Right cardiac atrium (tissue), 5 donors: ENCODE measurements around the gene ECT2. TPM values are rescaled to one million over a fixed set of nuclear protein-coding genes. Genes with fewer than 3 reads are reported as not detected.
A peak's percentile ranks its signal among the peaks of the same experiment; 100 is the strongest.
"Not testable (repeated sequence)": the region's sequence is repeated elsewhere in the genome, so short reads cannot be mapped to it uniquely, and the experiment has no call there.

Experiments
- ATAC-seq, 2 donors: fragments of 200-7000 bp; cut with Tn5 transposase; one replicate each; pipeline versions ENCODE4 v1.8.0 to v1.9.1; 2020; ENCODE audit warnings: moderate library complexity in 2 of 2, mild to moderate bottlenecking in 1 of 2
- DNase-seq, 3 donors: peaks; one replicate each; pipeline ENCODE4 v3.0.0-alpha.2; 2020
- H3K27ac ChIP-seq: one replicate; pipeline ENCODE4 v1.5.1; 2013; ENCODE audit warnings: mild to moderate bottlenecking, low read length, control low read depth, moderate library complexity
- H3K27me3 ChIP-seq: one replicate; pipeline ENCODE4 v1.6.1; 2013; ENCODE audit not compliant: control insufficient read depth, insufficient read depth
- H3K4me1 ChIP-seq: one replicate; pipeline ENCODE4 v1.6.1; 2013; ENCODE audit warnings: low read length; ENCODE audit not compliant: control insufficient read depth, insufficient read depth
- H3K4me3 ChIP-seq: one replicate; pipeline ENCODE4 v1.5.1; 2013; ENCODE audit warnings: low read length, control low read depth
- H3K9me3 ChIP-seq: one replicate; pipeline ENCODE4 v1.6.1; 2013; ENCODE audit warnings: low read length; ENCODE audit not compliant: control insufficient read depth
- WGBS: extraction: QIAGEN DNeasy Blood & Tissue Kit; methylation state at CpG from one replicate; pipeline ENCODE4 v1.1.7; 2013; 5-methylcytosine and 5-hydroxymethylcytosine counted together
- intact Hi-C, 4 donors: fragments of 100-400 bp; cut with DNase I; formaldehyde crosslinking; loops; one replicate each; pipeline versions ENCODE4 v1.11.0 to v1.14.0; 2022 to 2023
- polyA plus RNA-seq: library from polyadenylated mRNA; stranded (reverse); fragments of 200-250 nt; gene quantifications from one replicate; pipeline ENCODE4 v1.2.3, GENCODE V29; 2013
- total RNA-seq, 4 donors: library from RNA; stranded (reverse); fragmentation: NEBNext Ultra II Directional; extraction: Animal tissue kit (Norgen Biotek cat#: 25700); gene quantifications; one replicate each; pipeline ENCODE4 v1.2.1, GENCODE V29; 2021
- donor health status: healthy with polysubstance abuse.
- donor health status: DM: no; HTN: yes; CAD: no.
- donor health status: DM: no; HTN: no; CAD: no.
- donor health status: DM: no; HTN: yes; CAD: no; lungs with severe emphysema.
- donor health status: DM: yes; HTN: yes; CAD: no.

ECT2 gene
- total and polyA plus RNA-seq, 5 donors: 1.6 to 5.6 (median 5.2) TPM

- peak; percentile 50 to 75 (median 65) for DNase-seq
Observed at GRCh38 chr3:172856795-172857742, 106.5 kb downstream of the ECT2 start.

GRCh38 chr3:172859041-172859440 is 108.5 kb downstream of the ECT2 start:
- Histone ChIP-seq H3K27me3 (no peaks in the 10 kb centered on the region), H3K4me3 (no peak overlapping the region), H3K27ac (no peak overlapping the region), H3K4me1 (no peaks in the 10 kb centered on the region), H3K9me3 (no peaks in the 10 kb centered on the region)
- intact Hi-C loops: no loop called here
- no peak for DNase-seq
- no peak for ATAC-seq
- 92% methylated on average over 2 of the region's 2 CpGs for WGBS

More at GRCh38 chr3:172856795-172857742, 106.5 kb downstream of the ECT2 start:
- Histone ChIP-seq H3K9me3 (no peaks in the 10 kb centered on the region), H3K27me3 (no peaks in the 10 kb centered on the region), H3K27ac (no peak overlapping the region), H3K4me3 (no peak overlapping the region), H3K4me1 (no peaks in the 10 kb centered on the region)
- 15% methylated on average over 4 of the region's 4 CpGs for WGBS
- intact Hi-C loops: no loop called here
- ATAC-seq: peak; percentile 97 to 99

GRCh38 chr3:172866726-172867350 is 116.3 kb downstream of the ECT2 start:
- not testable (repeated sequence) for ATAC-seq
- 98% methylated on average over 38 of the region's 38 CpGs for WGBS
- DNase-seq: peak in 2 of 3 donors; percentile 45 to 49

DNA sequence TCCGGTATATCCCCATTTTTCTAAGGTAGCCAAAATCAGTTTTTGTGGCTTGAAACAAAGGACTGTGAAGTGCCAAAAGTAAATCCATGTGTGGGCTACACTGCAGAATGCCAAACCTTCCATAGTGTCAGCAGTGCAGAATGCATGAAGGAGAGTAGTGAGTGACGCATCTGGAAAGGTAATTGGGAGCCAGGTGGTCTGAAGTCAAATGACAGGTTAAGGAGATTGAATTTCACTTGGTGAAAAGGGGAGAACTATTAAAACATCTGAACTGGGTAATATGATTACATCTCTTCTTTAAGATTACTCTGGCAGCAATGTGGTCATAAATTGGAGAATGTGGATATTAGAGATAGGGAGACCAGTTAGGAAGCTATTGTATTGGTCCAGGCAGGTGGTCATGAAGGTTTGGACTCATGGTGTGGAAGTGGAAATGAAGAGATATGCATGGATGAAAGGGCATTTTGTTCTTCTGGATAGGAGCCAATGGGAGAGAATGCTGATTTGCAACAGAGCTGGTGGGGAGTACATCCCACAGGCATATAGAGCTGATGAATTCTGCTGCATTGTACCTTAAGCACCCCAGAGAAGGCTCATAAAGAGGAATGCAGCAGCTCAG is 118.2 kb downstream of the ECT2 start:
- ATAC-seq (no peak), DNase-seq (no peak)
- Histone ChIP-seq H3K4me1 (peaks cover 2% of the 10 kb centered on the region), H3K27ac (no peak overlapping the region), H3K9me3 (no peaks in the 10 kb centered on the region), H3K27me3 (no peaks in the 10 kb centered on the region), H3K4me3 (no peak overlapping the region)
- 94% methylated on average over 2 of the region's 2 CpGs for WGBS
- intact Hi-C loops: no loop called here

More at GRCh38 chr3:172866726-172867350, 116.3 kb downstream of the ECT2 start:
- H3K4me1 ChIP-seq, H3K4me3 ChIP-seq, H3K27me3 ChIP-seq, H3K27ac ChIP-seq, H3K9me3 ChIP-seq, intact Hi-C loops: not testable (repeated sequence)

- H3K9me3 ChIP-seq: no peaks in the 10 kb centered on the region
- H3K27me3 ChIP-seq: no peaks in the 10 kb centered on the region
- H3K4me3 ChIP-seq: no peak overlapping the region
- intact Hi-C loops: no loop called here
- peaks cover 2% of the 10 kb centered on the region for H3K4me1 ChIP-seq
- ATAC-seq (peak; percentile 51 to 87), DNase-seq (no peak)
- 36% methylated on average over 3 of the region's 3 CpGs for WGBS
- no peak overlapping the region for H3K27ac ChIP-seq
Observed at GRCh38 chr3:172869368-172869771, 118.8 kb downstream of the ECT2 start.

GRCh38 chr3:172869784-172870518 is 119.4 kb downstream of the ECT2 start:
- intact Hi-C loops: no loop called here
- no peaks in the 10 kb centered on the region for H3K9me3 ChIP-seq
- no peak overlapping the region for H3K27ac ChIP-seq
- no peak overlapping the region for H3K4me3 ChIP-seq
- ATAC-seq: peak; percentile 25 to 76
- peaks cover 2% of the 10 kb centered on the region for H3K4me1 ChIP-seq
- H3K27me3 ChIP-seq: no peaks in the 10 kb centered on the region
- no peak for DNase-seq
- WGBS: 56% methylated on average over 3 of the region's 3 CpGs

Other genes with a start within 250 kb of the ECT2 start
- gene TNFSF10, start 227.3 kb upstream of the ECT2 start, total RNA-seq: 10 to 100 TPM in 3 of 4 donors, 1 to 10 TPM in 1; 9.6 to 23.0 (median 13.3) TPM
- gene TNFSF10, start 227.3 kb upstream of the ECT2 start, polyA plus RNA-seq: 21.2 TPM
- gene NCEH1, start 39.7 kb upstream of the ECT2 start, total RNA-seq: 10 to 100 TPM; 25.4 to 39.4 (median 28.1) TPM
- 13.0 TPM for gene NCEH1, start 39.7 kb upstream of the ECT2 start, polyA plus RNA-seq